OCI-LY1 (cell line): ENCODE measurements around the gene ZNF26.

Source experiments
- EZH2 ChIP-seq: fragments of 200-600 bp; sonication (generic), shearing (Covaris generic); IDR thresholded peaks from 2 replicates; pipeline ENCODE4 v1.8.0; 2017; ENCODE audit warnings: borderline replicate concordance, mixed run types, mild to moderate bottlenecking, antibody characterized with exemption, low read length, moderate library complexity, mixed read lengths
- TF ChIP-seq, protein P1 (sequence below): fragments of 200-600 bp; sonication (generic), shearing (Covaris generic); IDR thresholded peaks from 2 replicates; pipeline ENCODE4 v1.5.1; 2017; ENCODE audit warnings: mild to moderate bottlenecking, antibody characterized with exemption, low read length, moderate library complexity, mixed read lengths

DNA sequence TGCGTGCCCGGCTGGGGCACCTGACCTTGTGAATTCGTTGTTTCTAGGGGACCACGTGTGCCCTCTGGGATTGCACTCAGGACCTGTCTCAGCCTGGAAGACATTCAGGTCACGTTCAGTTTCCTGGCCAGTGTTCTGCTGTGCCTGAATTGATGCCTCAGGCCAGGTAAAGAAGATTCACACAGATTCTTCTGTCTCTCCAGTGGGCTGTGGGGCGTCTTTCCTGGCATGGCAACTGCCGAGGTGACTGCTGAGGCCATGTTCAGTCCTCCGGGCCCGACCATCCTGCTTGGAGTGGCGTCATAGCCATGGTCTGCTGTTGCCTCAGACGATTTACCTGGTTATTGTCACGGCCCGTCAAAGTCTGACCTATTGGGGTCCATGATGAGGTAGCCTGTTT is 43.6 kb upstream of the ZNF26 start:
- TF ChIP-seq, protein P1, sequence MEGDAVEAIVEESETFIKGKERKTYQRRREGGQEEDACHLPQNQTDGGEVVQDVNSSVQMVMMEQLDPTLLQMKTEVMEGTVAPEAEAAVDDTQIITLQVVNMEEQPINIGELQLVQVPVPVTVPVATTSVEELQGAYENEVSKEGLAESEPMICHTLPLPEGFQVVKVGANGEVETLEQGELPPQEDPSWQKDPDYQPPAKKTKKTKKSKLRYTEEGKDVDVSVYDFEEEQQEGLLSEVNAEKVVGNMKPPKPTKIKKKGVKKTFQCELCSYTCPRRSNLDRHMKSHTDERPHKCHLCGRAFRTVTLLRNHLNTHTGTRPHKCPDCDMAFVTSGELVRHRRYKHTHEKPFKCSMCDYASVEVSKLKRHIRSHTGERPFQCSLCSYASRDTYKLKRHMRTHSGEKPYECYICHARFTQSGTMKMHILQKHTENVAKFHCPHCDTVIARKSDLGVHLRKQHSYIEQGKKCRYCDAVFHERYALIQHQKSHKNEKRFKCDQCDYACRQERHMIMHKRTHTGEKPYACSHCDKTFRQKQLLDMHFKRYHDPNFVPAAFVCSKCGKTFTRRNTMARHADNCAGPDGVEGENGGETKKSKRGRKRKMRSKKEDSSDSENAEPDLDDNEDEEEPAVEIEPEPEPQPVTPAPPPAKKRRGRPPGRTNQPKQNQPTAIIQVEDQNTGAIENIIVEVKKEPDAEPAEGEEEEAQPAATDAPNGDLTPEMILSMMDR = no peak
- TF ChIP-seq EZH2 = no peak
